ENCODE results near the gene SELENBP1.

Gene SELENBP1

DNA sequence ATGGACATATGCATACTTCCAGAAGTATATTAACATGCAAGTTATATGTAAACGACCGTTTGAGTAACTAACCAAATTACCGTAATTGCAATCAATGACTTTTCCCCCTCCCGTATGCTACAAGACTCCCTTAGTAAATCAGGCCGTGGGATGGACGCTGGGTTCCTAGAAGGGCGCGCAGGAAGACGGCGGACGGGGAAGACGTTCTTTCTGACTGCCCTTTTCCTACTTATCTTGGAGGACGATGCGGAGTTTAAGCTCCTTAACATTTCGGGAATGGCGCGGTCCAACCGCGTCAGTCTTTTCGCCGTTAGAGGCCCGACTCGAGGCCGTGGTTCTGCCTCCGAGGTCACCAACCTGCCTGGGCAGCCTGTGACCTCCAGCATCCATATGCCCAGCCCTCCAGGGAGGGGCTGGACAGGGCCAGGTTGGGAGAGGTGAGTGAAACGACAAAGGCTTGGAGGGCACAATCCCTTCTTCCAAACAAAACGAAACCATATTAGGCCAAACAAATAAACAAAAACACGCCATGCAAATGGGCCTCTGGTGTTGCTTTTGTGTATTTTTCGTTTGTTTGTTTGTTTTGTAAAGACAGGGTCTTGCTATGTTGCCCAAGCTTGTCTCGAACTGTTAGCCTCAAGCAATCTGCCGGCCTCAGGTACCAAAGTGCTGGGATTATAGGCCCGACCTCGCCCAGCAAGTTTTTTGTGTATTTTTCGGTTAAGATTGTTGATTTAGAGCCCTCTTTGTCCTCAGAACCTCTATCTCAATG is 44.4 kb downstream of the SELENBP1 start:
- no peak for DNase-seq (ENCODE audit: insufficient read length, low spot score)
- FAIRE-seq, result no peak
- TF ChIP-seq POU2F2 (IDR thresholded peaks at IDR 0.05; ENCODE audit: low read depth, low read length) (no peak), SPI1 (IDR thresholded peaks at IDR 0.05; ENCODE audit: low read depth, low read length) (no peak), POLR2AphosphoS5 (IDR thresholded peaks at IDR 0.05; ENCODE audit: low read depth, low read length) (no peak), TAF1 (IDR thresholded peaks at IDR 0.05; ENCODE audit: low read depth, low read length) (no peak), POLR2A (IDR thresholded peaks at IDR 0.05; ENCODE audit: low read depth, low read length) (no peak), PAX5 (IDR thresholded peaks at IDR 0.05; ENCODE audit: insufficient read depth, low read length, severe bottlenecking) (no peak)

DNA sequence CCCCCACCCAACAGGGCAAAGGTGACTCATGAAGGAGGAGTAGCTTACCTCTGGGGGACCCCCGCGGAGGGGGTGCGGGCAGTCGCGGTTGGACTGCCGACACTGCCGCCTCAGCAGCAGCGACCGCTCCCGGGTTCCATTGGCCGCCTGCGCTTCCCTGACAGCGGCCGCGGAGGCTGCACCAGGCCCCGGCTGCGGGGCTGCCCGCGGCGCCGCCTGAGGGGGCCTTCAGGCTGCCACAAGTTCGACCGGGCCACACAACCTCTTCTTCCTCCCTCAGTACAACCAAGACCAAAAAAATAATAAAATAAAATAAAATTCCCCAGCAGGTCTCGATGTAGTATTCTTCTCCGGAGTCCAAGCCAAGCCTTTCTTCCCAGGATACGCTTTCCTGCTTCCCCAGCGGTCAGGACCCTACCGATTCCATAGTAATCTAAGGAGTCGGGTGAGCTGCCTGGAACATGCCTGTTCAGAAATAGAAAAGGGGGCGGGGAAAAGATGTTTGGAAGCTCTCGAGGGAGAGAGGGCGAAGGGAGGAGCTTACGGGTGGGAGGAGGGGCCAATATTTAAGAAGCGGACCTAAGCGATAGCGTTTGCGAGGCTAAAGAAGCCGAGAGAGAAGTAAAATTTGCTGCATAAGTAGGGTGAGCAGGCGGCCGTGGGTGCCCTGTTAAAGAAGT is 45.1 kb downstream of the SELENBP1 start, which contains the start of gene PI4KB:
TSS of gene PI4KB (minus strand) at position 194 of the 680 bp plus-strand sequence. CDS start 10,935 bp downstream, outside the sequence.
- FAIRE-seq (peak; percentile 72), DNase-seq (ENCODE audit: insufficient read length, low spot score) (peak; percentile 87)
- TF ChIP-seq PAX5 (IDR thresholded peaks at IDR 0.05; ENCODE audit: insufficient read depth, low read length, severe bottlenecking) (no peak), POLR2A (IDR thresholded peaks at IDR 0.05; ENCODE audit: low read depth, low read length) (peak; percentile 71), TAF1 (IDR thresholded peaks at IDR 0.05; ENCODE audit: low read depth, low read length) (peak; percentile 51; the same call in 1 of the 2 replicates)

DNA sequence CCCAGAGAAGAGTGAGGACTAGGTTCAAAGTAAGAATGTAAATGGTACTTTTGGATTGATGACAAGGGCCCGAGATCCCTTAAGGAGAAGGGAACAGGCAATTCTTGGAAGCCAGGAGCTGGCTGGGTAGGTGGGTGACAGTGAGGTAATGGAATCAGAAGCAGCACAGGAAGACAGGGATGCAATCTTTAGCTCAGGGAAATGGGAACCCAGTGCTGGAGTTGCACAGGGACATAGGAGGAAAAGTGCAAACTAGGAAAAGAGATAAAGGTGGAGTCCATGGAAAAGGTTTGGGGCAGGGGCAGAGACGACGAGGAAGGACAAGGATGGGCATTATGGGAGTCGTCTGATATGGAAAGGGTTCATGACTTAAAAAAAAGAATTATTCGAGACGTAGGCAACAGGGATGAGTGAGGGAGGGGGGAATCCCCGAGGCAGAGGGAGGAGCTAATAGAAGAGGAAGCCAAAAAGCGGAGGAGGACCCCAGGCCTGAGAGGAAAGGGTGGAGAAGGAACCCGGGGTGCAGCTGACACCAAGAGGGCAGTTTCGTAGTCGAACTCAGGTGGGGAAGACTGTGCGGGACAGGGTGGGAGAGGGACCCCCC is 45.8 kb downstream of the SELENBP1 start:
- FAIRE-seq (peak; percentile 82), DNase-seq (ENCODE audit: insufficient read length, low spot score) (peak; percentile 68)
- peak; percentile 86 for TF ChIP-seq POLR2A (IDR thresholded peaks at IDR 0.05; ENCODE audit: low read depth, low read length)
- TF ChIP-seq POU2F2 (IDR thresholded peaks at IDR 0.05; ENCODE audit: low read depth, low read length), result no peak
- 0 out of 2 replicates have a peak, but pooled peaks have one; percentile 58 for TF ChIP-seq TAF1 (IDR thresholded peaks at IDR 0.05; ENCODE audit: low read depth, low read length)
- peak; percentile 78 for TF ChIP-seq POLR2AphosphoS5 (IDR thresholded peaks at IDR 0.05; ENCODE audit: low read depth, low read length)
- peak; percentile 71 for TF ChIP-seq SPI1 (IDR thresholded peaks at IDR 0.05; ENCODE audit: low read depth, low read length)
- TF ChIP-seq PAX5 (IDR thresholded peaks at IDR 0.05; ENCODE audit: insufficient read depth, low read length, severe bottlenecking), result no peak

DNA sequence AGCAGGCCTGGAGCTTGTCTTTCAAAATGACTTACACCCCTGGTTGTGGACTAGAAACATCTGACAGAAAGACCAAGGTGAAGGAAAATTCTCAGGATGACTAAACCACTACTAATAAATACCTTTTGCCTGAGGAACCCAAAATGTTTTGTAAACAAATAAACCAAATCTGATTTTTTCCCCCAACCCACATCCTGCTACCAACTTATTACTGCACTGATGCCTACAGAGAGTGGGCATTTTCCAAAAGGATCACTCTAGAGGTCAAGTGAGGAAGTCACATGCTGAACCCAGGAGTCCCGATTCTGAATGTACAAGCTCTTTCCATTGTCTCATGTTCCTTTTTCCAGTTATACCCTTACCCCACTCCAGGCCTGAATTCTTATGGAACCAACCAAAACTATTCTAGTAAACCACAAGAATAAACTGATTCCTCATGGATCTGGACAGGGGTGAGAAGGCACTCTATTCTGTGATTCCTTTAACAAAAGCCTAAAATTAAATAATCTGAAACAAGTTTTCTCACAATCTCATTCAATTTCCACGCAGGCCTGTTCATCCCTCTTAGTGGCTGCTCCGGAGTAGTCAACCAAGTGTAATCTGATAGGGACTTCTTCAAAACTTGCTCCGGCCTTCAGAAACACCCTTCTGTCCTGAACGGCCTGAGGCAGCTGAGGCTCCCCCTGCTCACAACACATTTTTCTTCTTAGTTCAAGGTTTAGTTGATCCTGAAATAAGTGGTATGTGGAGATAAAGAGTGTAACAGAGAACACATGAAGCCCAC is 46.7 kb downstream of the SELENBP1 start:
- no peak for TF ChIP-seq POLR2A (IDR thresholded peaks at IDR 0.05; ENCODE audit: low read depth, low read length)
- DNase-seq (ENCODE audit: insufficient read length, low spot score) (no peak), FAIRE-seq (no peak)

DNA sequence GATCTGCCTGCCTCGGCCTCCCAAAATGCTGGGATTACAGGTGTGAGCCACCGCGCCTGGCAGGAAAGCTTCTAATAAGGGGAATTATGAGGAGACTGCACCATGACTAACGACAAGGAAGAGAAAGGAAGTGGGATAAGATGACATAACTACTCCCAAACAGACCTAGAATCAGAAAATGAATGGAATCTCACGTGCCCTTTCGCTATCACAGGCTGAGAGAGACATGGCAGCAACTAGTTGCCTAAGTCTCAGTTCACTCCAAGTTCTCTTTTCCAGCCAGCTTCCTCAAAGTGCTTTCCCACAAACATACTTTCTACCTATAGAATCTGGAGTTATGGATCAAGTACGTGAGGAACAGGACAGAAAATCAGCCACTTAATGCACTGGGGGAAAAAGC is 47.3 kb downstream of the SELENBP1 start:
- FAIRE-seq (no peak), DNase-seq (ENCODE audit: insufficient read length, low spot score) (no peak)
- TF ChIP-seq SPI1 (IDR thresholded peaks at IDR 0.05; ENCODE audit: low read depth, low read length) (no peak), POLR2AphosphoS5 (IDR thresholded peaks at IDR 0.05; ENCODE audit: low read depth, low read length) (no peak)

DNA sequence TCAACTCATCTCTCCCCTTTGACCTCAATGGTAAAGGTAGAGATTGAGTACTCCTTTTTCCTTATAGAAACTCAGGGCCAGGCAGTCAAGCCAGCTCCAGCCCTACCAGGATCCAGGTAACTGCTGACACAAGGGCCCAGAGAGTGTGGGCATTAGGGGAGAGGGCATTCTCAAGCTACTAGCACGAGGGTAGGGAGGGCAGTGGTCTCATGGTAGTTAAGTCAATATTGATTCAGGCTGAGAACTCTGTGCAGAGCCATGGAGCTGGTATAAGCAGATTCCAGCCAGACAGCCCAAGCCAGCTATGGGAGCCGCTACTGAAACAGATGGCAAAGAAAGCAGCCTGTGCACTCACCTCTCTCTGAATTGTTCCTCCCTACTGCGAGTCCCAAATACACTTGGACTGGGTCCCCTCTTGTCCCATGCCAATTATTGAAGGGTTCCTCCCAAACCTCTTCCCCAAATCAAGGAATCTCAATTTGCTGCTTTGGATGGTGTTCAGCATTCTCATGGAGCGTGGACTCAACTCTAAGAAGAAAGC is 48.0 kb downstream of the SELENBP1 start:
- TF ChIP-seq SPI1 (IDR thresholded peaks at IDR 0.05; ENCODE audit: low read depth, low read length) (no peak), POLR2AphosphoS5 (IDR thresholded peaks at IDR 0.05; ENCODE audit: low read depth, low read length) (no peak)
- no peak for FAIRE-seq
- DNase-seq (ENCODE audit: insufficient read length, low spot score), result no peak

DNA sequence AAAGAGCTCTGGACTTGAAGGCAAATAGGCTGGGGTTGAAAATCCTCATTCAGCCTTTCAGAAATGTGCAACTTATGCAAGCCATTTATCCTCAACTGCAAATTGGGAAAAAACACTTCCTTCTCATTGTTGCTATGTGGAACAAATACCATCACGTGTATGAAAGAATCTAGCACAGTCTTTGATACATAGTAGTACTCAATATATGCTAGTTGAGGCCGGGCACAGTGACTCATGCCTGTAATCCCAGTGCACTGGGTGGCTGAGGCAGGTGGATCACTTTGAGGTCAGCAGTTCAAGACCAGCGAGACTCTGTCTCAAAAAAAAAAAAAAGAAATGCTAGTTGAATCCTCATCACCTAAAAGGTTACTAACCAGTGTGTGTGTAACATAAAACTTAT is 53.5 kb downstream of the SELENBP1 start:
- TF ChIP-seq POLR2AphosphoS5 (IDR thresholded peaks at IDR 0.05; ENCODE audit: low read depth, low read length), result no peak
- no peak for TF ChIP-seq PAX5 (IDR thresholded peaks at IDR 0.05; ENCODE audit: insufficient read depth, low read length, severe bottlenecking)
- no peak for TF ChIP-seq SPI1 (IDR thresholded peaks at IDR 0.05; ENCODE audit: low read depth, low read length)
- no peak for DNase-seq (ENCODE audit: insufficient read length, low spot score)
- FAIRE-seq, result no peak

DNA sequence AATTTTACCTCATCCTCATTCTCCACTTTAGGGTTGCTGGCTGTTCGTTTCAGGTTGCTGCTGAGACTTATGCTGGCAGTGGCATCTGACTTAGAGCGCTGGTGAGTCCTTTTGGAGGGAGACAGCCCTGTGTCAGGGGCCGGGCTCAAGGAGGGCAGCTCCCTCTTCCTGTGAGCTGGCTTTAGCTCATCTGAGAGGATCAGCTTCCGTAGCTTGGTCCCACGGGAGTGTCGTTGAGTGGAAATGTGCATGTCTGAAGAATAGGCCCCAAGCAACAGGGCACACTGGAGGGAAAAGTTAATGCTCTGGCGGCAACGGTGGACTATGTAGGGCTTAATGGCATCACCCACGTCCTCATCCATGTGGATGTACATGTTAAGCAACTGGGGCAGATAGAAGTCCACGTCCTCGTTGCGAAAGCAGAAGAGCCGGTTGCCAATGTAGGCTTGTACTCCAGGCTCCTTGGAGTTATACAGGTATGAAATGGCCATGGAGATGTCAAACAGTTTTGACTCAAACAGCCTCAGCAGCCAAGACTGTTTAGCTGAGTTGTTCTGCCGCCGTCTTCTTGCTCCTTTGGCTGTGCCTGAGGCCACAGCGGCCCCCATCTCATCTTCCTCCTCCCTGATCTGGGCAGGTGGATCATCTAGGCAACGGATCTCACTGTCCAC is 56.8 kb downstream of the SELENBP1 start:
- no peak for DNase-seq (ENCODE audit: insufficient read length, low spot score)
- no peak for TF ChIP-seq TAF1 (IDR thresholded peaks at IDR 0.05; ENCODE audit: low read depth, low read length)
- TF ChIP-seq POLR2AphosphoS5 (IDR thresholded peaks at IDR 0.05; ENCODE audit: low read depth, low read length), result no peak
- no peak for TF ChIP-seq SPI1 (IDR thresholded peaks at IDR 0.05; ENCODE audit: low read depth, low read length)
- TF ChIP-seq POU2F2 (IDR thresholded peaks at IDR 0.05; ENCODE audit: low read depth, low read length), result no peak
- FAIRE-seq, result no peak

Measured in GM12891 (cell line).